HG02973 (cell line): ENCODE results near the gene ADAMTS17.

Experiments used
- ATAC-seq: cut with Tn5 transposase; IDR thresholded peaks from one replicate; pipeline ENCODE4 v1.9.1; 2021; ENCODE audit warnings: moderate library complexity; ENCODE audit not compliant: unreplicated experiment

The ADAMTS17 gene

DNA sequence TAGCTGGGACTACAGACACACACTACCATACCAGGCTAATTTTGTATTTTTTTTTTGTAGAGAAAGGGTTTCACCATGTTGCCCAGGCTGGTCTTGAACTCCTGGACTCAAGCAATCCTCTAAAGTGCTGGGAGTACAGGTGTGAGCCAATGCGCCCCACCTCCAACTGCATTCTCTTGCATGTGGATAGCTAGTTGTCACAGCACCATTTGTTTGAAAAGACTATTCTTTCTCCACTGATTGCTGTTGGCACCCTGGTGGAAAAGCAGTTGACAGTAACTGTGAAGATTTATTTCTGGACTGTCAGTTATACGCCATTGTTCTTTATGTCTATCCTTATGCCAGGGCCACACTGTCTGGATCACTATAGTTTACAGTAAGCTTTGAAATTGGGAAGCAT lies 303.9 kb downstream of the ADAMTS17 start:
- ATAC-seq = no peak

DNA sequence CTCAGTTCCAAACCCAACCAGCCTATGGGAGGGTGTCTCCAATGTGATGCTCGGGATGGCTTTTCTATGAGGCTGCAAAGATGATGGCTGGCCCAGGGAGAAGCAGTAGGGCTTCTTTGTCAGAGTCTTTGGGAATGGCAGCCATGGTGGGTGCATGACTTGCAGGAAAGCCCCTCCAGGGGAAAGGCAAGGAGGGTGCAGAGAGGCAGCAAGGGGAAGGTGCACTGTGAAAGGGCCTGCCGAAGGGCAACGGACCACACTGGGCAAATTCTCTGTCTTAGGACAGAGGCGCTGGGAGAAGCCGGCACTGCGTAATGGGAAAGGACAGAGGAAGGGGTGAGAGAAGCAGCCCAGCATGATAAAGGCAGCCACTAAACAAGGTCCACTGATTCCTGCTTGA lies 305.8 kb downstream of the ADAMTS17 start:
- no peak for ATAC-seq

DNA sequence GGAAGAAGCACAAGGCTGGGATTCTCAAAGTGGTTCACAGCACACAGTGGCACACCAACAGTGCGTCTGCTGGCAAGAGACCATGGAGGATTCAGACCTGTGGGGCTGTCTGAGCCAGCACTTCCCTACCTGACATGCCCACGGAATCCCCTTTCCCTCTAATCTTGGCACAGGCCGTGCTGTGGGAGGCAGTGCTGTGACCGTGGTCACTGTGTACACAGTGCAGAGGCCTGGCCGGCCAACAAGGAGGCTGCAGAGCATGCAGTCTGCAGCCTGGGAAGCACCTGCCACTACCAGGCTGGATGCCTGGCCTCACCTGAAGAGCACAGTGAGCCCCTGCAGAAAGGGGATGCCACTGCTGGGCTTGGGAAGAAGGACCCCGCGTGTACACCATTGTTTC lies 307.6 kb downstream of the ADAMTS17 start:
- no peak for ATAC-seq

DNA sequence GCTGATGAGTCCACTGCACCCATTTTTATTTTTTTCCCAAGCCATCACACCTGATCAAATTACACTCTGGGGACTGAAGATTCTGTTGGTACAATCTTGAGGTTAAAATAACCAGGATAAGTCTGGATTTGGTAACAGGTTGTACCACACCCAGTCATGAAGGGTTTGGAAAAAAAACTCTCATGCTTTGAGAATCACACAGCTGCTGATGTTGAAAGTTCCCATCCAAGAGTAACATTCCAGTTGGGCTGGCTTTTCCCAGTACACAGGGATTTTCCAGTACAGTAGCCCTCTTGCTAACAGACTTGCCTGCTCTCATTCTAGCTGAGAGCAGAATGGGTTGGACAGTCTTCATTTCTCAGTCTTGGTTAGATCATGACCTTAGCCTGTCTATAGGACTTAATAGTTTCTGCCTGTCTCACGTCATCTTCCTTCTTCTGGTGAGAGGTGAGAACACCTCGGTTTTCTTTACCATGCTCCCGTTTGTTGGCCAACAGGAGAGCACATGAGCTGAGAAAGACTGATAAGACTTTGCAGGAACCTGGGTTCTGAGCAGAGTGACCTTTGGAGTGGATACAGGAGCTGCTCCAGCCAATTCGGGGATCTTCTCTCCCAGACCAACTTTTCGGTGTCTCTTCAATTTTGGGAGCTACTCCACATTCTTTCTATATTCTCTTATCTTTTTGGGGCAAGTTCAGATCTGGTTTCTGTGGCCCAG lies 308.5 kb downstream of the ADAMTS17 start:
- no peak for ATAC-seq

DNA sequence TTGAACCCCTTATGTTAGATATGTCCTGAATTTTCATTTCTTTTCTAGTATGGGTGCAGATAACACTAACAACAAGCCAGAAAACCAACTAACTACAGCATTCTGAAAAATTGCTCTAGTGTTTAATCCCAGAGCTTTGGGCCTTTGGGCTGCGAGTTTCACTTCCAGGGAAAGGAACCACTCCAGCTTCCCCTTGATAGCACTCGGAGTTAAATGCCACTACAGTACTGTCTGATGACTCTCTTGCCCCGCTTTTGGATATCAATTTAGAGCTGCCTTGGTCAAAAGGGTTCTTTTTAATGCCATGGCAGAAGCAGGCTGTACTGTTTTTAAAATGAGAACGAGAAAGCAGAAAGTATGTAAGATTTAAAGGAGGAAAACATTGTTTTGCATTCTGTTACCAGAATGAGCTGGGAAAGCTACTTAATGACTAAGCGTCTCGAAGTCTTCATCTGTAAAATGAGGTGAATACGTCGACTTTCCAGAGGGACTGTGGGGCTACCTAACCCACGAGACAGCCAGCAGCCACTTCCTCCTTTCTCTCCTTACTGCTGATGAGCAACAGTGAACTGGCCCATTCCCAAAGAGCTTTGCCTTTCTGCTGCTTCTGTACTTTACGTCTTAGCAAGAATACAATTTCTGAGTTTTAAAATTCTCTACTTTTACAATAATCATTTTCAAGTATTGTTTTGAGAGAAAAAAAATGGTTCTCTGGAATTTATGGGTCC lies 309.3 kb downstream of the ADAMTS17 start:
- ATAC-seq = no peak

DNA sequence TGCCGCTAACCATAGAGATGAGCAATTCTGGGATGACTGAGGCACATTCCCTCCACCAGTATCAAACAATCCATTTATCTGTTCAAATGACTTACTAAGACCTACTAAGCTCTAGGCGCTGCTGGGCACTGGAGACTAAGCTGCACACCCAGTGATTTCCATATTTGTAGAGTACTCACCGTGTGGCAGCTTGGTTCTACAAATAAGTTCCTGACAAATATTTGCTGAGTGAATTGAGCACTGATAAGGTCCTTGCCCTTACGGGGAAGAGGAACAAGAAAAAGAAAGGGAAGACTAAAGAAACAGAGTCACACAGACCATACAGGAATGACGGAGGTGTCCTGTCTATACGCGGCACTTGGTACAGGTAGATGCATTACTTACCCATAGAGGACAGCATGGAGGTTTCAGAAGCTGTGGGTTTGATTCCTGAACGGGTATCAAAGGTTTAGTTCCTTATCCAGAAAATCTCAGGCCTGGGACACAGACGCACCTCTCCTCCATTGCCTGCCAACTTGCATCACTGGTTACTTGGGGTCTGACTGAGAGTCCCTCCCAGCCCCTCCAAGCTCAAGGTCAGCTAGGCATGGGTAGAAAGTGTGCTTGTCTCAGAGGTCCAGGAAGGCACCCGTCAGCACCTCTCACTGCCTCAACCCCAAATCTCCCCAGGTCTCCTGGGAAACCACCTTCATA lies 310.0 kb downstream of the ADAMTS17 start:
- ATAC-seq = no peak

DNA sequence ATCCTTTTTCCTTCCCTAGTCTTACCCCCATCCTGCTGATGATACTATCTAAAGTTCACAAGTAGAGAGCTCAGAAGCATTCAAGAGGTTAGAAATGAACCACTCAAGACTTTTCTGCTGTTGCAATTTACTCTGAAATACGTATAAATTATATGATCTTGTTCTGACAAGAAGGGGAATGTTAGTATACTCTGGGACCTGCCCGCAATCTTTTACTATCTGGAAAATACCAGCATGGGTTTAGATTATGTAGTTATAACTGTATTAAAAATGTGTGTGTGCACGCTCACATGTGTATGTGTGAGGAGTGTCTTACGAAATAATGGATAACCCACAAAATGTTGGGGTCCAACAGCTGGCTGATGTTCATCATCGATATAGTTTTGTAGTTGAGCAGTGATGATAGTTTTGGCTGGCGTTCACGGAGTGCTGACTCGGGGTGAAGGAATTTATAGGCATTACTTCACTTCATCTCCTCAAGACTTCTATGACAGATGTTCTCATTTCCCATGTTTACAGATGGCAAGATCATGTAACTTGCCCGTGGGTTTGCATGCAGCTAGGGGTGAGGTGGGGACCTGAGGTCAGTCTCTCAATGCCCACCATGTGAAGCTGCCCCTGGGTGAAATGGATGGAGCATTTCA lies 311.1 kb downstream of the ADAMTS17 start:
- ATAC-seq = no peak

DNA sequence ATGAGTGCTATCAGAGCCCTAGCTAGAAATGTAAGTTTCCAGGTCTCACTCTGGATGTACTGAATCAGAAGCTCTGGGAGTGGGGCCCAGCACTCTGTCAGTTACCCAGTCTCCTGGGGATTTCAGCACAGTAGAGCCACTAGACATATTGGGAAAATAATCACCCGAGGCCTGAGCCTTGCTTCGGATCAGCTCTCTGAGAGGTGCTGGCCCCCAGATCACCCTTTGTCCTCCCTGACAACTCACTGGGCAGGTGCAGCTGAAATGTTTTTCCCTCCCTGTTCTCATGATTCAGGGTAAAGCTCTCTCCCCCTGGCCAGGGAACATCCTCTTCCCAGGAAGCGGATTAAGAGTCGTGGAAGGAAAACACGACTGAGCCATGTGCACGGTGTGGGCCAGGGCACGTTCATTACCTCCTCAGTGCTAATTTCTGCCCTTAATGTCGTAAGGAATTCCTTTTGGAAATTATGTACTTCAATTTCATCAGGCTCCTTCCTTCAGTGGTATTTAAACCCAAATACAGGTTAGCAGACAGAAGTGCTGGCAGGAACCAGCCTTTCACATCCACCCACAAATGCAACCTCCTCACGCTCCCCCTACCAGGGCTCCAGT lies 311.8 kb downstream of the ADAMTS17 start:
- no peak for ATAC-seq

DNA sequence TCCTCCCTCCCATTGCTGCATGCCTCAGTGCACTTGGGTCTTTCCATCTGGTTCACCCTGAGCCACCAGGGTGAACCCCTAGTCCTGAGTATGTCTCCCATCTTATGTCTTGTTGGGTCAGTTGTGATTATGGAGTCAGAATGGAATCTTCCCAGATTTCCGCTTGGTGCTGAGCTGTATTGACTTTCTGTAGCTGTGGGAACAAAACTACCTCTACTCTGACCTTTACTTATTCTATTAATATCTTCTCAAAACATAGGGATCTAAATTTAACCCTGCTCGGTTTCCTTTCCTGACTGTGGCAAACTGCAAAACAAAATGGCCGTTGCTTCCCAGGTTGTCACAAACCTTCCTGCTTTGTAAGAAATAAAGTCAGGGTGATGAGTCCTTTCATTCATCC lies 312.7 kb downstream of the ADAMTS17 start:
- ATAC-seq = no peak

DNA sequence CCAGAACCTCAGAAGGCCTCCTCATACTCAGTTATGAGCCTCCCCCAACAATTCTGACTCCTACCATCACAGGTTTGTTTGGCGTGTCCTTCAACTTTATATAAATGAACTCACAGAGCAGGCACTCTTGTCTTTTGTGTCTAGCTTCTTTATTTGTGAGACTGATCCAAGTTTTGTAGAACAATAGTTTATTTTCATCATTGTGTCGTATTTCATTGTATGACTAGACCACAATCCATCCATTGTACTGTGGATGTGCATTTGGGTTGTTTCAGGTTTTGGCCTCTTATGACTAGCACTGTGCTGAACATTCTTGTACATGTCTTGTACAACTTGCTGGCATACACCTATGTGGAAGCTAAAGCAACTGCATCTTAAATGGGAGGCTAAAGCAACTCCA lies 315.7 kb downstream of the ADAMTS17 start:
- ATAC-seq = no peak

DNA sequence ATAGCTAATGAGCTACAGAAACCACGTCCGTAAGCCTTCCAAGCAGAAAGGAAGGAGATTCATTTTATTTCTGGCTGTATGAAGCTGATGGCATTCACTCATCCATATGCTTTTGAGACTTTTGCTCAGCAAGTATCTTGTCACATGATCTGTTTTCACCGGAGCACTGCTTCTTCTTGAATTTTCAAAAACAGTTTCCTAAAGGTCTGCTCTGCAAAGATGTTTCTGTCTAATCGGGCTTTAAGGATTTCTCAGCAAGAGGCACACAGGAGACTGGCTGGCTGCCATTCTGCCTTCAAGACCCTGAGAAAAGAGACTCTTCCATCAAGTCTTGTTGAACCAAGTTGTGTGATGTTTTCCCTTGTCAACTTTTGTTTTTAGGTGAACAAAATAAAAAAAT lies 319.0 kb downstream of the ADAMTS17 start:
- no peak for ATAC-seq

DNA sequence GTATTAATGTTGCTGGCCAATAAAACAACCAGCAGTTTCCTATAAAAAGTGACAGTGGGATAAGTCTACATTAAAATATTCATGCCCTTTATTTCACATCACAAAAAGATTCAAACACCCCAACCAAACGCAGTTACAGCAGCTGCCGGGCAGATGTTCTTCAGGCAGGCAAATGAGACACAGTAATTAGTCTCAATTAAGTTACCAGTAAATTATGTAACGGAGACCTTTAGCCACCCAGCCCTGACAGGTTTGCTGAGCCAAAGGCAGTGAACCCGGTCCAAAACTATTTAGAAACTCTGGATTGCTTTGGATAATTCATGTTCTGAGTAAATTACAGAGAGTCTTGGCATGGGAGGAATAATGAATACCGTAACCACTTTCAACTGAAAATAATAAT lies 319.4 kb downstream of the ADAMTS17 start:
- ATAC-seq = no peak

DNA sequence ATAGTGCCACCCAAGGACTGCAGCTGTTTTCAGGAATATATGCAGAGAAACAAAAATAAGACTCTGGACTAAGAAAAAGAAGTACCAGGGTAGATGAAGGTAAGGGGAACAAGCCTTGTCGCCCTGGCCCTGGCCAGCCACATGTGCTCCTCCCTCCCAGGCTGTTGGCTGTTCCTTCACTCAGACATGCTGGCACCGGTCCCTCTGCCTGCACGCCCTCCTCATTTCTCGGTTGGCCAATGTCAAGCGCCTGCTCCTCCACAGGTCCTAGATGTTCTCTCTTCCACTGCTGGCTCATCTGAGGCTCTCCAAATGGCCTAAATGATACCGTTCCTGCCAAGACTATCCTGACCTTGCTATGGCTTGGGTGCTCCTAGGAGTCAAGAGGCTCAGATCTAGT lies 320.1 kb downstream of the ADAMTS17 start:
- ATAC-seq = no peak

DNA sequence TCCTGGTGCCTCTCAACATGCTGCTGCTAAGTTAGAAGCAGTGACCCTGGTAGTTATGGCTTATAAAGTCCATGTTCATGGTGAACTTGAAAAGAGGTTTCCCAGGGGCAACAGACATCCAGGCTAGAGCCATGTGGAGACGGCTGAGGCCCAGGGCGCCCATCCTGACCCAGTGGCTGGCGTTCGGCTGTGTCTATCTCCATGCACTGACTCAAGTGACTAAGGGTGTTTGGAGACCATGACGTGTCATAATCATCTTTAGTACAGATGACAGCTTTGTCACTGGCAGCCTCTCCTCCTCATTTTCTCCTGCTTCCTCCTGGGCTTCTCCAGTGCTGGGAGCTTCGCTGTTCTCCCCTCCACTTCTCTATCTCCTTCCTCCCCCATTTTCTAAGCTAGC lies 321.2 kb downstream of the ADAMTS17 start:
- no peak for ATAC-seq

DNA sequence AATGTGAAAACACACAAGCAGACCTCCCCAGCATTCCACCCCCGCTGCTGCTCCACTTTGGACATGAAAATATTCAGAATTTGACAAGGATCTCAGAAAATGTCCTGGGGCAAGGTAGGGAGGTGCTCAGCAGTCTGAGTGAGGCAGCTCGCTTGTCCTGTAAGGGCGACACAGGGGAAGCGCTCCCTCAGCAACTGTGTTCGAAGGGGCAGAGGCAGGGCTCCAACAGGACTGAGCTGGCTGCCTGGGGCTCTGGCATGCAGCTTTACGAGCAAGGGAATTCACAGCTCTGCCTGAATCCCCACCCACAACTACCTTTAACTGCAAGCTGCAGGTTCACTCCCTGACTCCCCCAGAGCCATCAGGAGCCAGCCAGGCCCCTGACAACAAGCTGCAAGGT lies 321.6 kb downstream of the ADAMTS17 start:
- no peak for ATAC-seq

DNA sequence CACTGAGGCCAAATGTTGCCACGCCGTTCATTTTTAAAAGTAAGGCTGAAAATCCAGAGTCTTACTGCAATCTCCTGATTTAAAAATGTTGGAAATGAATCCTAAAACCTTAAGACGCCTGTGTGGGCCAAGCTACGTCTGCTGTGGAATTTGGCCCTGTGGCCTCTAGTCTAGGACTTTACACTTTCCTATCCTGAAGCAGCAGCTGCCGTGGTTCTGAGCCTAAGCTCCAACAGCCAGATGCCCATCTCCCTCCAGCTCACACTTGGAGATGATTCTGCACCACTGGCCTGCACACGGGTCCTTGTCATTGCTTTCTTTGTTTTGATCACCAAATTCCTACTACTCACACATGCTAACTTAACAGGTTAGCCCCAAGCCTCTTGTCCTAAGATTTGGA lies 322.2 kb downstream of the ADAMTS17 start:
- no peak for ATAC-seq

DNA sequence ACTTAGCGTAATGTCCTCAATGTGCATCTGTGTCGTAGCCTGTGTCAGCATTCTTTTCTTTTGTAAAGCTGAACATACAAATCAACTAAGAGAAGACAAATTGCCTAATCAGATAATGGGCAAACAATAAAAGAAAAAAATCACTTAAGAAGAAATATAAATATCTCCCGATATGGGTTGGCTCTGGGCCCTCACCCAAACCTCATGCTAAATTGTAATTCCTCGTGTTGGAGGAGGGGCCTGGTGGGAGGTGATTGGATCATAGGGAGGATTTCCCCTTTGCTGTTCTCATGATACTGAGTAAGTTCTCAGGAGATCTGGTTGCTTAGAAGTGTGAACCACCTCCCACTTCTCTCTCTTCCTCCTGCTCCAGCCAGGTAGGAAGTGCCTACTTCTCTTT lies 323.6 kb downstream of the ADAMTS17 start:
- ATAC-seq = no peak

DNA sequence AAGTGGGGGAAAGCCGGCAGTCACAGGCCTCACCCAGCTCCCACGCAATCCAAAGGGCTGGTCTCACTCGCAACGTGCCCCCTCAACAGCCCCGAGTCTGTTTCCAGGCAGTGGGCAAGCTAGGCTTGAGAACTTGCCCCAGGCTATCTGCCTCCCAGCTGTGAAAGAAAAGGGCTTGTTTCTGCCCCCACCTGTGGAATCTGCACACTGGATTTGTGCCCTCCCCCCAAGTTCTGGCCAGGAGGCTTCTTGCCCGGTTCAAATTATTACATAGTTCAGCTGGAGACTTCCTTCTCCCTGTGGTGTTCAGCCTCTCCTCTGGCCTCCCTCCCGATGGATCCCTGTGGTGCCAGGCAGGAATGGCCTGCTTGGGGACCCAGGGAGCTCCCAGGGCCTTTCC lies 324.6 kb downstream of the ADAMTS17 start:
- no peak for ATAC-seq

DNA sequence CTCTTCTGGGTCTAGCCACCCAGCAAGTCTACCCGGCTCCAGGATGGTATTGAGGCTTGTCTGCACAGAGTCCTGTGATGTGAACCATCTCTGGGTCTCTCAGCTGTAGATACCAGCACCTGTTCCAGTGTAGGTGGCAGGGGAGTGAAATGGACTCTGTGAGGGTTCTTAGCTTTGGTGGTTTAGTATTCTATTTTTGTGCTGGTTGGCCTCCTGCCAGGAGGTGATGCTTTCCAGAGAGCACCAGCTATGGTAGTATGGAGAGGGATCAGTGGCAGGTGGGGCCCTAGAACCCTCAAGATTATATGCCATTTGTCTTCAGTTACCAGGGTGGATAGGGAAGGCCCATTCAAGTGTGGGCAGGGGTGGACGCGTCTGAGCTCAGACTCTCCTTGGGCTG lies 325.1 kb downstream of the ADAMTS17 start:
- ATAC-seq = no peak

DNA sequence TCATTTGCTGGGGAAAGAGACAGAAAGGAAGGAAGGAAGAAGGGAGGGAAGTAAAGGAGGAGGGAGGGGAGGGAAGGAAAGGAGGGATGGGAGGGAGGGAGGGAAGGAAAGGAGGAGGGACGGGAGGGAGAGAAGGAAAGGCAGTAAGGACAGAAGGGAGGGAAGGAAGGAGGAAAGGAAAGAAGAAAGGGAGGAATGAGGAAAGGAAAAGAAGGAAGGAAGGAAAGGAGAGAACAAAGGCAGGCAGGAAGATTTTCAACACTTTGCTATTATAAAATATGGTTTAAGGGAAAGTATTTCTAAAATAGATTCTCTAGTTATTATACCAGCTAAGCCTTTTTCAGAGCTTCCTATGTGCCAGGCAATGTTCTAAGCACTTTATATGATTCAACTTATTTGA lies 330.5 kb downstream of the ADAMTS17 start:
- no peak for ATAC-seq

DNA sequence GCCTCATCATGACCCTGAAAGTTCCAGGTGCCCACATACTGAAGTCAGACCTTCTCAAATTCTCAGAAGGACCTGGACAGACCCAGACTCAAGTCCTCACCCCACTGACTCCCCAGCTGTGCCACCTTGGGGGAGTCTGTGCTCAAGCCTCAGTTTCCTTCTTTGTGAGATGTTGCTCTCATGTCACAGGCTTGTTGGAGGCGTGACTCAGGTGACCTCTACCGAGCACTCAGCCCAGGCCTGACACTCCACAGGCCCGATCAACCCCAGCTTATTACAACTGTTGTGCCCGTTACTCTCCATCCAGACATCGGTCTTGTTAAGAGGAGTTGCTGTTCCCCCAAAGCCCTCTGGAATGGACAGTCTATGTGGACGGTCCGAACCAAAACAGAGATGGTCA lies 332.4 kb downstream of the ADAMTS17 start:
- ATAC-seq = no peak
